HepG2 (cell line): Measurements from ENCODE around the gene NUDT3. TPM values are rescaled to one million over a fixed set of nuclear protein-coding genes. Genes with fewer than 3 reads are reported as not detected.

Experiments used
- HMGA1 ChIP-seq: sonication (generic); formaldehyde crosslinking; conservative IDR thresholded peaks from 2 replicates; pipeline ENCODE4 v1.4.0; 2020; ENCODE audit warnings: missing genetic modification reagents
- MZF1 ChIP-seq: sonication (generic); formaldehyde crosslinking; IDR thresholded peaks from 2 replicates; pipeline ENCODE4 v1.8.1; 2023; ENCODE audit warnings: mild to moderate bottlenecking, missing genetic modification reagents, borderline replicate concordance
- PPARG ChIP-seq: conservative IDR thresholded peaks from 2 replicates; pipeline ENCODE4 v1.6.1; 2016; ENCODE audit warnings: missing biosample characterization, missing genetic modification reagents
- RARA ChIP-seq: IDR thresholded peaks from 2 replicates; pipeline ENCODE4 v1.6.1; 2016; ENCODE audit warnings: missing genetic modification reagents, missing compliant biosample characterization
- RORA ChIP-seq: sonication (generic); formaldehyde crosslinking; IDR thresholded peaks from 2 replicates; pipeline ENCODE4 v1.5.0; 2020; ENCODE audit warnings: mild to moderate bottlenecking, missing genetic modification reagents, moderate library complexity
- STAT5B ChIP-seq: sonication (generic); formaldehyde crosslinking; IDR thresholded peaks from 2 replicates; pipeline ENCODE4 v1.4.0; 2020; ENCODE audit warnings: missing genetic modification reagents
- TRIM24 ChIP-seq: sonication (generic); formaldehyde crosslinking; IDR thresholded peaks from 2 replicates; pipeline ENCODE4 v1.8.0; 2022; ENCODE audit warnings: mild to moderate bottlenecking, missing genetic modification reagents
- ZKSCAN1 ChIP-seq: fragments of 150-350 bp; IDR thresholded peaks from 2 replicates; pipeline ENCODE4 v1.6.1; 2014; ENCODE audit warnings: low read length
- ZNF251 ChIP-seq: sonication (generic); formaldehyde crosslinking; IDR thresholded peaks from 2 replicates; pipeline ENCODE4 v1.9.0; 2021; ENCODE audit warnings: mild to moderate bottlenecking, missing genetic modification reagents
- ZNF260 ChIP-seq: sonication (generic); formaldehyde crosslinking; IDR thresholded peaks from 2 replicates; pipeline ENCODE4 v1.4.0; 2020; ENCODE audit warnings: missing genetic modification reagents, low read depth, mild to moderate bottlenecking, borderline replicate concordance
- ZNF83 ChIP-seq: sonication (generic); formaldehyde crosslinking; IDR thresholded peaks from 2 replicates; pipeline ENCODE4 v1.4.0; 2020; ENCODE audit warnings: missing genetic modification reagents, mild to moderate bottlenecking, borderline replicate concordance
- ZSCAN25 ChIP-seq: sonication (generic); formaldehyde crosslinking; IDR thresholded peaks from 2 replicates; pipeline ENCODE4 v1.8.0; 2022; ENCODE audit warnings: mild to moderate bottlenecking, missing genetic modification reagents
- polyA plus RNA-seq, 8 experiments: library from polyadenylated mRNA; depleted of rRNA in 3 of 8; stranded (reverse) in 7 of 8; unstranded in 1 of 8; fragments of >200 nt; fragmentation: Illumina TruSeq in 4 of 8; extraction: Trizol in 4 of 8; gene quantifications; 2 replicates each; pipeline versions ENCODE4 v1.2.1 to v1.2.3, GENCODE V29; 2011 to 2016; ENCODE audit warnings: low read depth in 4 of 8, missing spikeins in 1 of 8, mixed read lengths in 1 of 8; ENCODE audit not compliant: insufficient read depth in 1 of 8
- total RNA-seq, 5 experiments: library from RNA; depleted of rRNA; stranded (reverse); fragments of >200 nt; fragmentation: Illumina TruSeq; extraction: Trizol; gene quantifications; 2 replicates each; pipeline ENCODE4 v1.2.3, GENCODE V29; 2016; ENCODE audit warnings: low read depth in 1 of 5
- TF ChIP-seq, protein P1 (sequence below): sonication (generic); formaldehyde crosslinking; IDR thresholded peaks from 2 replicates; pipeline ENCODE4 v1.8.0; 2022; ENCODE audit warnings: missing genetic modification reagents, low read depth, mild to moderate bottlenecking, borderline replicate concordance
- TF ChIP-seq, protein P2 (sequence below): sonication (generic); formaldehyde crosslinking; IDR thresholded peaks from 2 replicates; pipeline ENCODE4 v1.4.0; 2020; ENCODE audit warnings: missing genetic modification reagents
- TF ChIP-seq, protein P3 (sequence below): IDR thresholded peaks from 2 replicates; pipeline ENCODE4 v1.6.1; 2016; ENCODE audit warnings: missing genetic modification reagents, missing compliant biosample characterization
- TF ChIP-seq, protein P4 (sequence below): sonication (generic); formaldehyde crosslinking; conservative IDR thresholded peaks from 2 replicates; pipeline ENCODE4 v1.4.0; 2020; ENCODE audit warnings: mild to moderate bottlenecking, missing genetic modification reagents, moderate library complexity
- TF ChIP-seq, protein P5 (sequence below): sonication (generic); formaldehyde crosslinking; IDR thresholded peaks from 2 replicates; pipeline ENCODE4 v1.8.0; 2022; ENCODE audit warnings: mild to moderate bottlenecking, missing genetic modification reagents; ENCODE audit not compliant: insufficient replicate concordance
- TF ChIP-seq, protein P6 (sequence below): sonication (generic); formaldehyde crosslinking; IDR thresholded peaks from 2 replicates; pipeline ENCODE4 v1.8.0; 2022; ENCODE audit warnings: mild to moderate bottlenecking, missing genetic modification reagents, borderline replicate concordance

The NUDT3 gene
- total and polyA plus RNA-seq, 2 of the 13 experiments (the other 11 are each of a cell fraction or from before 2014, with no cell fraction given): 20.2 to 20.6 TPM

DNA sequence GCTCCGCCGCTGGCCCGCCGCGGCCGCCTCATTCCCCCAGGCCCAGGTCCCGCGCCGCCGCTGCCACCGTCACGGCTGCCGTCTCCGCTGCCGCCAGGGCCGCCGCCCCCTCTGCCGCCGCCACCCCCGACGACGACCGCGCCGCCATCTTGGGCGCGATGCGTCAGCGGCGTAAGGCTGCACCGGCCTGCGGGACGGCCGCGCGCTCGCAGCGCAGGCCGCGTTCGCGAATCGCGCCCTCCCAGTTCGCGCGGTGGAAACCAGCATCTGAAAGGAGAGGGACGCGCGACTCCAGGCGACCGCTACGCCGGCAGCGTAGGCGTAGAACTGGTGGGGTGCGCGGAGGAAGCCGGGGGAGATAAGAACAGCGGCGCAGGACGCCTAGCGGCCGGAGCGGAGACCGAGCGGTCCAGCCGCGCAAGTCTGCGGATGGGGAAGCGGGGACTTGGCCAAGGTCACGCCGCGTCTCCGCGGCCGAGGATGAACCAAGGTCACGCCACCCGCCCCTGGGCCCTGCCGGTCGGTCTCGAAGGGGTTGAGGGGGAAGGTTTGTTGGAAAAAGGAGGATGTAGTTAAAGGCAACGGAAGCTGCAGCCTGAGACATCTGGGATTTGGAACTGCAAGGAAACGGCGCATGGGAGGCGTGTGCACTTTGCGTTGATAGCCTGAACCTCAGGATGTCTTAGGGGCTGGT is at the start of gene NUDT3 (continued):
- TF ChIP-seq, protein P1, sequence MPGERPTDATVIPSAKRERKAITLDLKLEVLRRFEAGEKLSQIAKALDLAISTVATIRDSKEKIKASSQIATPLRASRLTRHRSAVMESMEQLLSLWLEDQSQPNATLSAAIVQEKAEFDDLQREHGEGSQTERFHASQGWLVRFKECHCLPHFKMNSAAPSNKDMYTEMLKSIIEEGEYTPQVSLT: peak; percentile 78; the same call in 1 of the 2 replicates
- no peak; the same call in 1 of the 2 replicates for TF ChIP-seq STAT5B (CRISPR knock-in tag)
- TF ChIP-seq, protein P2, sequence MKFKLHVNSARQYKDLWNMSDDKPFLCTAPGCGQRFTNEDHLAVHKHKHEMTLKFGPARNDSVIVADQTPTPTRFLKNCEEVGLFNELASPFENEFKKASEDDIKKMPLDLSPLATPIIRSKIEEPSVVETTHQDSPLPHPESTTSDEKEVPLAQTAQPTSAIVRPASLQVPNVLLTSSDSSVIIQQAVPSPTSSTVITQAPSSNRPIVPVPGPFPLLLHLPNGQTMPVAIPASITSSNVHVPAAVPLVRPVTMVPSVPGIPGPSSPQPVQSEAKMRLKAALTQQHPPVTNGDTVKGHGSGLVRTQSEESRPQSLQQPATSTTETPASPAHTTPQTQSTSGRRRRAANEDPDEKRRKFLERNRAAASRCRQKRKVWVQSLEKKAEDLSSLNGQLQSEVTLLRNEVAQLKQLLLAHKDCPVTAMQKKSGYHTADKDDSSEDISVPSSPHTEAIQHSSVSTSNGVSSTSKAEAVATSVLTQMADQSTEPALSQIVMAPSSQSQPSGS (CRISPR knock-in tag): peak; percentile 52; the same call in 1 of the 2 replicates
- TF ChIP-seq, protein P3, sequence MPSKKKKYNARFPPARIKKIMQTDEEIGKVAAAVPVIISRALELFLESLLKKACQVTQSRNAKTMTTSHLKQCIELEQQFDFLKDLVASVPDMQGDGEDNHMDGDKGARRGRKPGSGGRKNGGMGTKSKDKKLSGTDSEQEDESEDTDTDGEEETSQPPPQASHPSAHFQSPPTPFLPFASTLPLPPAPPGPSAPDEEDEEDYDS (CRISPR knock-in tag): peak; percentile 82
- TF ChIP-seq RORA: no peak
- TF ChIP-seq ZNF260 (CRISPR knock-in tag): no peak
- TF ChIP-seq ZKSCAN1: no peak
- TF ChIP-seq HMGA1: no peak
- TF ChIP-seq TRIM24 (CRISPR knock-in tag): no peak
- TF ChIP-seq MZF1 (CRISPR knock-in tag): peak; percentile 92; the same call in 1 of the 2 replicates
- TF ChIP-seq RARA (CRISPR knock-in tag): peak; percentile 63
- TF ChIP-seq, protein P4, sequence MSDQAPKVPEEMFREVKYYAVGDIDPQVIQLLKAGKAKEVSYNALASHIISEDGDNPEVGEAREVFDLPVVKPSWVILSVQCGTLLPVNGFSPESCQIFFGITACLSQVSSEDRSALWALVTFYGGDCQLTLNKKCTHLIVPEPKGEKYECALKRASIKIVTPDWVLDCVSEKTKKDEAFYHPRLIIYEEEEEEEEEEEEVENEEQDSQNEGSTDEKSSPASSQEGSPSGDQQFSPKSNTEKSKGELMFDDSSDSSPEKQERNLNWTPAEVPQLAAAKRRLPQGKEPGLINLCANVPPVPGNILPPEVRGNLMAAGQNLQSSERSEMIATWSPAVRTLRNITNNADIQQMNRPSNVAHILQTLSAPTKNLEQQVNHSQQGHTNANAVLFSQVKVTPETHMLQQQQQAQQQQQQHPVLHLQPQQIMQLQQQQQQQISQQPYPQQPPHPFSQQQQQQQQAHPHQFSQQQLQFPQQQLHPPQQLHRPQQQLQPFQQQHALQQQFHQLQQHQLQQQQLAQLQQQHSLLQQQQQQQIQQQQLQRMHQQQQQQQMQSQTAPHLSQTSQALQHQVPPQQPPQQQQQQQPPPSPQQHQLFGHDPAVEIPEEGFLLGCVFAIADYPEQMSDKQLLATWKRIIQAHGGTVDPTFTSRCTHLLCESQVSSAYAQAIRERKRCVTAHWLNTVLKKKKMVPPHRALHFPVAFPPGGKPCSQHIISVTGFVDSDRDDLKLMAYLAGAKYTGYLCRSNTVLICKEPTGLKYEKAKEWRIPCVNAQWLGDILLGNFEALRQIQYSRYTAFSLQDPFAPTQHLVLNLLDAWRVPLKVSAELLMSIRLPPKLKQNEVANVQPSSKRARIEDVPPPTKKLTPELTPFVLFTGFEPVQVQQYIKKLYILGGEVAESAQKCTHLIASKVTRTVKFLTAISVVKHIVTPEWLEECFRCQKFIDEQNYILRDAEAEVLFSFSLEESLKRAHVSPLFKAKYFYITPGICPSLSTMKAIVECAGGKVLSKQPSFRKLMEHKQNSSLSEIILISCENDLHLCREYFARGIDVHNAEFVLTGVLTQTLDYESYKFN (CRISPR knock-in tag): peak; percentile 13; the same call in 1 of the 2 replicates
- no peak; the same call in 1 of the 2 replicates for TF ChIP-seq ZNF83
- TF ChIP-seq, protein P5, sequence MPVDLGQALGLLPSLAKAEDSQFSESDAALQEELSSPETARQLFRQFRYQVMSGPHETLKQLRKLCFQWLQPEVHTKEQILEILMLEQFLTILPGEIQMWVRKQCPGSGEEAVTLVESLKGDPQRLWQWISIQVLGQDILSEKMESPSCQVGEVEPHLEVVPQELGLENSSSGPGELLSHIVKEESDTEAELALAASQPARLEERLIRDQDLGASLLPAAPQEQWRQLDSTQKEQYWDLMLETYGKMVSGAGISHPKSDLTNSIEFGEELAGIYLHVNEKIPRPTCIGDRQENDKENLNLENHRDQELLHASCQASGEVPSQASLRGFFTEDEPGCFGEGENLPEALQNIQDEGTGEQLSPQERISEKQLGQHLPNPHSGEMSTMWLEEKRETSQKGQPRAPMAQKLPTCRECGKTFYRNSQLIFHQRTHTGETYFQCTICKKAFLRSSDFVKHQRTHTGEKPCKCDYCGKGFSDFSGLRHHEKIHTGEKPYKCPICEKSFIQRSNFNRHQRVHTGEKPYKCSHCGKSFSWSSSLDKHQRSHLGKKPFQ (CRISPR knock-in tag): no peak
- TF ChIP-seq ZSCAN25: 0 out of 2 replicates have a peak, but pooled peaks have one; percentile 62
- TF ChIP-seq, protein P6, sequence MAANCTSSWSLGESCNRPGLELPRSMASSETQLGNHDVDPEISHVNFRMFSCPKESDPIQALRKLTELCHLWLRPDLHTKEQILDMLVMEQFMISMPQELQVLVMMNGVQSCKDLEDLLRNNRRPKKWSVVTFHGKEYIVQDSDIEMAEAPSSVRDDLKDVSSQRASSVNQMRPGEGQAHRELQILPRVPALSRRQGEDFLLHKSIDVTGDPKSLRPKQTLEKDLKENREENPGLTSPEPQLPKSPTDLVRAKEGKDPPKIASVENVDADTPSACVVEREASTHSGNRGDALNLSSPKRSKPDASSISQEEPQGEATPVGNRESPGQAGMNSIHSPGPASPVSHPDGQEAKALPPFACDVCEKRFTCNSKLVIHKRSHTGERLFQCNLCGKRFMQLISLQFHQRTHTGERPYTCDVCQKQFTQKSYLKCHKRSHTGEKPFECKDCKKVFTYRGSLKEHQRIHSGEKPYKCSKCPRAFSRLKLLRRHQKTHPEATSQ (CRISPR knock-in tag): no peak; the same call in 1 of the 2 replicates
- TF ChIP-seq PPARG: peak; percentile 70; the same call in 1 of the 2 replicates
- no peak; the same call in 1 of the 2 replicates for TF ChIP-seq ZNF251 (CRISPR knock-in tag)
